ENCODE data around the gene MXI1. TPM values are rescaled to one million over a fixed set of nuclear protein-coding genes. Genes with fewer than 3 reads are reported as not detected.

The MXI1 gene
- total and polyA plus RNA-seq, 12 donors: 21.4 to 69.8 (median 38.6) TPM

- WGBS, 4 donors: 0 to 3% (median 1%) methylated on average over 4 to 29 of the region's 36 CpGs; no CpG with 5 or more reads in 1 of the 4 donors
- Histone ChIP-seq H3K4me3 (peak overlapping the region in 2 of 4 donors; percentile 41 to 67), H3K27me3 (no peaks in the 10 kb centered on the region), H3K4me1 (replicated peaks in 1 of 2) (peaks cover 8 to 27% of the 10 kb centered on the region in 2 donors), H3K9me3 (replicated peaks in 1 of 3) (no peaks in the 10 kb centered on the region), H3K27ac (peak overlapping the region; percentile 69 to 98 (median 82)), H3K36me3 (replicated peaks in 1 of 2) (peaks cover 0 to 14% of the 10 kb centered on the region in 2 donors)
- TF ChIP-seq CTCF (IDR thresholded peaks at IDR 0.05) (no peak), POLR2A (IDR thresholded peaks at IDR 0.05) (no peak)
- peak; percentile 91 to 95 (median 95) for DNase-seq
- intact Hi-C loops (cut with DNase I): loop anchor here (5.0 kb wide), 2 partner anchors 41 to 51 kb away; no protein-coding TSS in a partner anchor
Measured at GRCh38 chr10:110226543-110226925, 19.1 kb downstream of the MXI1 start.

GRCh38 chr10:110226926-110227641 is 19.7 kb downstream of the MXI1 start:
- WGBS, 4 donors: 0 to 1% (median 1%) methylated on average over 18 to 69 of the region's 71 CpGs
- peaks cover 0 to 14% of the 10 kb centered on the region in 2 donors for H3K36me3 ChIP-seq (replicated peaks in 1 of 2)
- no peaks in the 10 kb centered on the region for H3K27me3 ChIP-seq
- H3K9me3 ChIP-seq (replicated peaks in 1 of 3): no peaks in the 10 kb centered on the region
- TF ChIP-seq CTCF (IDR thresholded peaks at IDR 0.05) (no peak), POLR2A (IDR thresholded peaks at IDR 0.05) (peak in 1 of 2 donors; percentile 18)
- H3K4me3 ChIP-seq: peak overlapping the region in 2 of 4 donors; percentile 41 to 67
- H3K4me1 ChIP-seq (replicated peaks in 1 of 2): peaks cover 8 to 24% of the 10 kb centered on the region in 2 donors
- peak overlapping the region in 4 of 5 donors; percentile 77 to 98 (median 90) for H3K27ac ChIP-seq
- intact Hi-C loops (cut with DNase I): loop anchor here (5.0 kb wide), 2 partner anchors 40 to 50 kb away; no protein-coding TSS in a partner anchor
- DNase-seq: peak; percentile 72 to 83 (median 78)

GRCh38 chr10:110228066-110228465 is 20.7 kb downstream of the MXI1 start:
- Histone ChIP-seq H3K36me3 (replicated peaks in 1 of 2) (peaks cover 0 to 14% of the 10 kb centered on the region in 2 donors), H3K4me1 (replicated peaks in 1 of 2) (peaks cover 4 to 19% of the 10 kb centered on the region in 2 donors), H3K4me3 (no peak overlapping the region), H3K9me3 (replicated peaks in 1 of 3) (no peaks in the 10 kb centered on the region), H3K27ac (peak overlapping the region in 1 of 5 donors; percentile 97), H3K27me3 (no peaks in the 10 kb centered on the region)
- intact Hi-C loops (cut with DNase I): loop anchor here (5.0 kb wide), 2 partner anchors 39 to 49 kb away; no protein-coding TSS in a partner anchor
- TF ChIP-seq POLR2A (IDR thresholded peaks at IDR 0.05) (no peak), CTCF (IDR thresholded peaks at IDR 0.05) (no peak)
- WGBS, 4 donors: 84 to 89% (median 87%) methylated on average over 10 of the region's 10 CpGs
- DNase-seq: no peak

- no peaks in the 10 kb centered on the region for H3K9me3 ChIP-seq (replicated peaks in 1 of 3)
- peaks cover 0 to 14% of the 10 kb centered on the region in 2 donors for H3K36me3 ChIP-seq (replicated peaks in 1 of 2)
- no peak overlapping the region for H3K4me3 ChIP-seq
- H3K27me3 ChIP-seq: no peaks in the 10 kb centered on the region
- intact Hi-C loops (cut with DNase I): loop anchor here (5.0 kb wide), 2 partner anchors 38 to 48 kb away; no protein-coding TSS in a partner anchor
- TF ChIP-seq POLR2A (IDR thresholded peaks at IDR 0.05): no peak
- TF ChIP-seq CTCF (IDR thresholded peaks at IDR 0.05): no peak
- no peak overlapping the region for H3K27ac ChIP-seq
- WGBS, 4 donors: 70 to 95% (median 93%) methylated on average over 1 of the region's 1 CpG
- H3K4me1 ChIP-seq (replicated peaks in 1 of 2): peaks cover 4 to 19% of the 10 kb centered on the region in 2 donors
- DNase-seq: no peak
Measured at GRCh38 chr10:110229155-110229554, 21.8 kb downstream of the MXI1 start.
